Measurements from ENCODE around the gene ARHGAP18. TPM values are rescaled to one million over a fixed set of nuclear protein-coding genes. Genes with fewer than 3 reads are reported as not detected.
A peak's percentile ranks its signal among the peaks of the same experiment; 100 is the strongest.

Gene ARHGAP18
- total and polyA plus RNA-seq, 5 donors = 3.0 to 6.5 (median 5.5) TPM

DNA sequence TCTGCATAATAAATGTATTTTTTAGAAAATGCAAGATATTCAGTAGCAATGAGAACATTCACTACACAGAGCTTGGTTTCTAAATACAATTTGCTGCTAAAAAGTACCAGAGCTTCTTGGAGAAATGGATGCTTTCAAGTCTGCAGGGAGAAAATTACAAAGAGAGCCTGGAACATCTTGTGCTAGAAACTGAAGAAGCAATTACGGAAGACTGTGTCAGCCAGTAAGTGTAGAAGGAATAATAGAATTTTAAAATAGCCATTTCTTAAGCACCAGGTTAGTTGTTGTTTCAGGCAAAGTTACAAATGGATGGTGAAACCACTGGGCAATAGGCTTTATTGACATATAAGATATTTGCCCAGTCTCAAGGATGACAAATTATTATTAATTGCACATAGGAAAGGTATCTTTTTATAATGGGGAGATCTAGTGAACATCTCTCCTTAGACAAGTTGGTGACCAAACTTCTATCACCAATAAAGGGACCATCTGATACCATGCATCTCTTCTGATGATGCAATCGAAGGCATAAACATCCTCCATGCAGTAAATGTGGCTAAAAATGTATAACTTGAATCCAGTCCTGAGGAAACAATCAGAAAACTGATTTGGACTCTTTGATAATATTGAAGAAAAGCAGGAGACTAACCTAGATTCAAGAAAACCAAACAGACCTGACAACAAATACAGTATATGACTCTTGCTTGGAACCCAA is 81.7 kb downstream of the ARHGAP18 start:
- 86% methylated on average over 2 of the region's 2 CpGs for WGBS
- intact Hi-C loops (cut with DNase I) = no loop called here
- H3K27ac ChIP-seq (ENCODE audit: low read length) = no peak overlapping the region
- H3K4me3 ChIP-seq (ENCODE audit: low read length) = no peak overlapping the region
- H3K4me1 ChIP-seq (ENCODE audit: control insufficient read depth, insufficient read depth, low read length) = no peaks in the 10 kb centered on the region
- H3K9me3 ChIP-seq (ENCODE audit: control insufficient read depth, low read length) = no peaks in the 10 kb centered on the region
- DNase-seq = no peak
- ATAC-seq = no peak
- no peaks in the 10 kb centered on the region for H3K27me3 ChIP-seq (ENCODE audit: control insufficient read depth, insufficient read depth)

DNA sequence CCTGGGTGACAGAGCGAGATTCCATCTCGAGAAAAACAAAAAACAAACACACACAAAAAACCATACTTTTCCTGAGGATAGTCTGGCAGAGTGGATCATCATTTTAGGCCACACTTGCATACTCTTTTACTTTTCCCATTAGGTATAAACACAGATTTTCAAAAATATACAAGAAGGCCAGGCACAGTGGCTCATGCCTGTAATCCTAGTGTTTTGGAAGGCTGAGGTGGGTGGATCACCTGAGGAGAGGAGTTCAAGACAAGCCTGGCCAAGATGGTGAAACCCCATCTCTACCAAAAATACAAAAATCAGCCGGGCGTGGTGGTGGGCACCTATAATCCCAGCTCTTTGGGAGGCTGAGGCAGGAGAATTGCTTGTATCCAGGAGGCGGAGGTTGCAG is 85.5 kb downstream of the ARHGAP18 start:
- intact Hi-C loops (cut with DNase I) = no loop called here
- H3K4me1 ChIP-seq (ENCODE audit: control insufficient read depth, insufficient read depth, low read length) = no peaks in the 10 kb centered on the region
- no peak overlapping the region for H3K27ac ChIP-seq (ENCODE audit: low read length)
- DNase-seq = no peak
- WGBS = 91% methylated on average over 5 of the region's 5 CpGs
- H3K27me3 ChIP-seq (ENCODE audit: control insufficient read depth, insufficient read depth) = no peaks in the 10 kb centered on the region
- no peaks in the 10 kb centered on the region for H3K9me3 ChIP-seq (ENCODE audit: control insufficient read depth, low read length)
- ATAC-seq = no peak
- H3K4me3 ChIP-seq (ENCODE audit: low read length) = no peak overlapping the region

GRCh38 chr6:129623008-129623732 is 86.8 kb downstream of the ARHGAP18 start:
- no peaks in the 10 kb centered on the region for H3K9me3 ChIP-seq (ENCODE audit: control insufficient read depth, low read length)
- no peaks in the 10 kb centered on the region for H3K27me3 ChIP-seq (ENCODE audit: control insufficient read depth, insufficient read depth)
- H3K27ac ChIP-seq (ENCODE audit: low read length) = no peak overlapping the region
- no peak overlapping the region for H3K4me3 ChIP-seq (ENCODE audit: low read length)
- ATAC-seq (no peak), DNase-seq (no peak)
- 77% methylated on average over 3 of the region's 3 CpGs for WGBS
- intact Hi-C loops (cut with DNase I) = no loop called here
- H3K4me1 ChIP-seq (ENCODE audit: control insufficient read depth, insufficient read depth, low read length) = no peaks in the 10 kb centered on the region

GRCh38 chr6:129621252-129621651 is 88.7 kb downstream of the ARHGAP18 start:
- peak in 1 of 3 donors; percentile 51 for DNase-seq
- Histone ChIP-seq H3K9me3 (ENCODE audit: control insufficient read depth, low read length) (no peaks in the 10 kb centered on the region), H3K4me1 (ENCODE audit: control insufficient read depth, insufficient read depth, low read length) (no peaks in the 10 kb centered on the region), H3K4me3 (ENCODE audit: low read length) (no peak overlapping the region), H3K27me3 (ENCODE audit: control insufficient read depth, insufficient read depth) (no peaks in the 10 kb centered on the region), H3K27ac (ENCODE audit: low read length) (no peak overlapping the region)
- 91% methylated on average over 4 of the region's 4 CpGs for WGBS
- intact Hi-C loops (cut with DNase I) = no loop called here
- no peak for ATAC-seq

GRCh38 chr6:129620234-129620610 is 89.8 kb downstream of the ARHGAP18 start:
- Histone ChIP-seq H3K4me1 (ENCODE audit: control insufficient read depth, insufficient read depth, low read length) (no peaks in the 10 kb centered on the region), H3K4me3 (ENCODE audit: low read length) (no peak overlapping the region), H3K9me3 (ENCODE audit: control insufficient read depth, low read length) (no peaks in the 10 kb centered on the region), H3K27me3 (ENCODE audit: control insufficient read depth, insufficient read depth) (no peaks in the 10 kb centered on the region), H3K27ac (ENCODE audit: low read length) (no peak overlapping the region)
- ATAC-seq (no peak), DNase-seq (no peak)
- intact Hi-C loops (cut with DNase I) = no loop called here

DNA sequence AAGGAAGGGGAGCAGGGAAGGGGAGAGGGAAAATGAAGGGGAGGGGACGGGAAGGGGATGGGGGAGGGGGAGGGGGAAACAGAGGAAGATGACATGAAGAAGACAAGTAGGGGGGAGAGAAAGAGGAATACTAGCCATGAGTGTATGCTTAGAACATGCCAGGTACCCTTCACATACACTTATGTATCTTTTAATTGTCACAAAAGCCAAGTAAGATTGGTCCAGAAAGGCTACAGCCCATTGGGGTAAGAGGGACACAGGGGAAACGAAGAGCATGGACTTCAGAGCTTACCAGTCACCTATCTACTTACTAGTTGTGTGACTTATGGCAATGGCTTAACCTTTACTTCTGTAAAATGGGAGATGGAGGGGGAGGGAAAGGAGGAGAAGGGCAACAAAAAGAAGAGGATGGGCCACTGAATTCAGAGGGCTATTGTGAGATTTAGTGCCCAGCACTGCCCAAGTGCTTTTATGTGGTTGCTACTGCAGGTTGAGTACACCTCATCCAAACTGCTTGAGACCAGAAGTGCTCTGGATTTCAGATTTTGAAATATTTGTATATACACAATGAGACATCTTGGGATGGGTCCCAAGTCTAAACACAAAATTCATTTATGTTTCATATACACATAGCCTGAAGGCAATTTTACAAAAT is 90.3 kb downstream of the ARHGAP18 start:
- WGBS = 94% methylated on average over 2 of the region's 2 CpGs
- Histone ChIP-seq H3K27ac (ENCODE audit: low read length) (no peak overlapping the region), H3K4me3 (ENCODE audit: low read length) (no peak overlapping the region), H3K4me1 (ENCODE audit: control insufficient read depth, insufficient read depth, low read length) (no peaks in the 10 kb centered on the region), H3K9me3 (ENCODE audit: control insufficient read depth, low read length) (no peaks in the 10 kb centered on the region), H3K27me3 (ENCODE audit: control insufficient read depth, insufficient read depth) (no peaks in the 10 kb centered on the region)
- intact Hi-C loops (cut with DNase I) = no loop called here
- ATAC-seq (no peak), DNase-seq (no peak)

GRCh38 chr6:129617986-129618385 is 92.0 kb downstream of the ARHGAP18 start:
- DNase-seq (no peak), ATAC-seq (no peak)
- no peak overlapping the region for H3K4me3 ChIP-seq (ENCODE audit: low read length)
- intact Hi-C loops (cut with DNase I) = no loop called here
- no peaks in the 10 kb centered on the region for H3K27me3 ChIP-seq (ENCODE audit: control insufficient read depth, insufficient read depth)
- H3K27ac ChIP-seq (ENCODE audit: low read length) = no peak overlapping the region
- no peaks in the 10 kb centered on the region for H3K4me1 ChIP-seq (ENCODE audit: control insufficient read depth, insufficient read depth, low read length)
- no peaks in the 10 kb centered on the region for H3K9me3 ChIP-seq (ENCODE audit: control insufficient read depth, low read length)

DNA sequence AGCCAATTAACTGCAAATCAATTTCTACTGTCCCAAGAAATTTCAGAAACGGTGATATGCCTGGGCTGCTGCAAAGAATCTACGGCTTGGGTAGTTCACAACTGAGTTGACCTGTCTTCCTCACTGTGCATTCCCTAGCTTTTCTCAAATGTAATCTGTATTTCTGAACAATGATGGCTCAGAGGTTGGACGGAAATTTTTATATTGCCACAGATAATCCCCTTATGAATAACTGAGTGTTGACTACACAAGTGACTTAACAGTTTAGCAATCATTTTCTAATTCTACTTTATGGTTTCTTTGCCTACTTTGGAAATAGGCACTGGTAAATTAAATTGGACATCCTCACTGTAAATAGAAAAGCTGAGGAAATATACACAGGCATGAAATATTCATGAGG is 94.5 kb downstream of the ARHGAP18 start:
- ATAC-seq = no peak
- no peaks in the 10 kb centered on the region for H3K9me3 ChIP-seq (ENCODE audit: control insufficient read depth, low read length)
- H3K4me1 ChIP-seq (ENCODE audit: control insufficient read depth, insufficient read depth, low read length) = no peaks in the 10 kb centered on the region
- WGBS = 75% methylated on average over 3 of the region's 3 CpGs
- no peak overlapping the region for H3K27ac ChIP-seq (ENCODE audit: low read length)
- no peak overlapping the region for H3K4me3 ChIP-seq (ENCODE audit: low read length)
- intact Hi-C loops (cut with DNase I) = no loop called here
- no peak for DNase-seq
- no peaks in the 10 kb centered on the region for H3K27me3 ChIP-seq (ENCODE audit: control insufficient read depth, insufficient read depth)

DNA sequence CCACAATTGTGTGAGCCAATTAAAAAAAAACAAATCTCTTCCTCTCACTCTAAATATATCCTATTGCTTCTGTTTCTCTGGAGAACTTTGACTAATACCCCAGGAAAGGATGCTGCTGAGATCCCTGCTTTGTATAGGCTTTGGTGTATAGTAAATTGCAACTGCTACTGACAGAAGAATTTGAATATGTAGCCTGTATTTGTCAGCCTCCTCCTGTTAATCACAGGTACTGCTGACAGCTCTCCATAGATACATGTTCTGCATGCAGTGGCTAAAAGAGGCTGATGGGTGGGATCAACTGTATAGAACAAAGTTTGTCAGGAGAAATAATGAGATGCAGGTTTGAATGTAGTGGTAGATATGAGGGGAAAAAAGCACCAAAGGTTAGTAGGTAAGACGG is 95.0 kb downstream of the ARHGAP18 start:
- no peak for ATAC-seq
- no peaks in the 10 kb centered on the region for H3K4me1 ChIP-seq (ENCODE audit: control insufficient read depth, insufficient read depth, low read length)
- WGBS = 98% methylated on average over 1 of the region's 1 CpG
- H3K27ac ChIP-seq (ENCODE audit: low read length) = no peak overlapping the region
- DNase-seq = no peak
- intact Hi-C loops (cut with DNase I) = no loop called here
- no peak overlapping the region for H3K4me3 ChIP-seq (ENCODE audit: low read length)
- H3K9me3 ChIP-seq (ENCODE audit: control insufficient read depth, low read length) = no peaks in the 10 kb centered on the region
- no peaks in the 10 kb centered on the region for H3K27me3 ChIP-seq (ENCODE audit: control insufficient read depth, insufficient read depth)

DNA sequence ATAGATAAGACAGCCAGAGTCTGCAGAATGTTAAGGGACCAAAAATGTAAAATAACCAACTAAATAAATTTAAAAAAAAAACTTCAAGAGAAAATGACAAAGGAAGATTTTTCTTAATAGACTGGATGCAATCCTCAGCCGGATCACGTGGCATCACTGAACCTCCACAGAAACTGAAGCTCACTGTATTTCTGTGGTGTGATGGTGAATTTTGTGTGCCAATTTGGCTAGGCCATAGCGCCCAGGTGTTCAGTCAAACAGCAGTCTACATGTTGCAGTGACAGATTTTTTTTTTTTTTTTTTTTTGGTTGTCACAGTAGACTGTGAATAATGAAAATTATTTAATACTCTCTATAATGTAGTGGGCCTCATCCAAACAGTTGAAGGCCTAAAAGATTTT is 95.5 kb downstream of the ARHGAP18 start:
- Histone ChIP-seq H3K9me3 (ENCODE audit: control insufficient read depth, low read length) (no peaks in the 10 kb centered on the region), H3K27ac (ENCODE audit: low read length) (no peak overlapping the region), H3K27me3 (ENCODE audit: control insufficient read depth, insufficient read depth) (no peaks in the 10 kb centered on the region), H3K4me1 (ENCODE audit: control insufficient read depth, insufficient read depth, low read length) (no peaks in the 10 kb centered on the region), H3K4me3 (ENCODE audit: low read length) (no peak overlapping the region)
- ATAC-seq (no peak), DNase-seq (no peak)
- intact Hi-C loops (cut with DNase I) = no loop called here
- 94% methylated on average over 3 of the region's 3 CpGs for WGBS

DNA sequence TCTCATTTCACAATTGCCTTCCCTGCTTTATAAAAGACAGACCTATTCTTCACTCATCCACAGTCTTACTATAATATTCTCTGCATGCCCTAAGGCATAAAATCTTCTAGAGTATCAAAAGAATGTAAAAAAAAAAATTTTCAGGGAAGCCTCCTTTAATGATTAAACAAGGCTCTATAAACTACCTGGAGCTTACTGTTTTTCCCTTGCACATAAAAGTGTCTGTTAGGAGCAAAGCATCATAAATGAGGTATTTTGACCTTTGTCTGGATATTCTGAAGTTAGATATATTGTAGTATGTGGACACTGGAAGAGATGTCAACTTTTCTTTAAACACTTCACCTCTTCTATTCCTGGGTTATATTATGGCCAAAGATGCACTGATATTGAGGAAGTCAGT is 97.5 kb downstream of the ARHGAP18 start:
- ATAC-seq (no peak), DNase-seq (no peak)
- Histone ChIP-seq H3K4me3 (ENCODE audit: low read length) (no peak overlapping the region), H3K27me3 (ENCODE audit: control insufficient read depth, insufficient read depth) (no peaks in the 10 kb centered on the region), H3K27ac (ENCODE audit: low read length) (no peak overlapping the region), H3K4me1 (ENCODE audit: control insufficient read depth, insufficient read depth, low read length) (no peaks in the 10 kb centered on the region), H3K9me3 (ENCODE audit: control insufficient read depth, low read length) (no peaks in the 10 kb centered on the region)
- intact Hi-C loops (cut with DNase I) = no loop called here
